ENCODE results near the gene PTPRK.

Gene PTPRK

DNA sequence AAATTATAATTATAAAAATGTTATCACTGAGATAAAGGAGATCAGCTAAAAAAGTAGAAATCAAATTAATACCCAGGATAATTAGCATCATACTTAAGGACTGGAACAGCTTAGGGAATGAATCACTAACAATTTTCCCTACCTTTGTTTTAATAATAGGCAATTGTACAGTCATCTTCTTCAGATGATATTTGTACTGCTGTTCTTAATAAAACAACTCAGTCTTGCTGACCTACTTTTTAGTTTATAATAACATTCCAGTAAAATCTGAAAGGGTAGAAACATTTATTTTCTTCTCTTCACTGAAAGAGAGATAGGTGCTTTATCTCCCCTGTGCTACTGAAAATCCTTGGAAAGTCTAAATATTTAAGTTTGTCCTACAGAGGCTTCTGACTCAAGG, 348.3 kb downstream of the PTPRK start:
- FAIRE-seq: no peak
- TF ChIP-seq CTCF (IDR thresholded peaks at IDR 0.05; ENCODE audit: insufficient read depth, missing control alignments): no peak
- DNase-seq (ENCODE audit: insufficient read length, low spot score): no peak

GRCh38 chr6:128171182-128171581, 349.2 kb downstream of the PTPRK start:
- no peak for DNase-seq (ENCODE audit: insufficient read length, low spot score)
- TF ChIP-seq CTCF (IDR thresholded peaks at IDR 0.05; ENCODE audit: insufficient read depth, missing control alignments): no peak
- no peak for FAIRE-seq

DNA sequence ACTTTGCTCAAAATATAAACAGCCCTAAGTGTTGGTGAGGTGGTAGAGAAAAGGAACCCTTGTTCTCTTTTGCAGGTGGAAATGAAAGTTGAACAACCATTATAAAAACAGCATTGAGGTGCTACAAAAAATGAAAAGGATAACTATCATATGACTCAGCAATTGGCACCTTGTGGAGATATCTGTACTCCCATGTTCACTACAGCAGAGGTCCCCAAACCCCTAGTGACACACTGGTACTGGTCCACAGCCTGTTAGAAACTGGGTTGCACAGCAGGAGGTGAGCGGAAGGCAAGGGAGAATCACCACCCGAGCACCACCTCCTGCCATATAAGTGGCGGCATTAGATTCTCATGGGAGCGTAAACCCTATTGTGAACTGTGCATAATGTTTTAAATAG, 352.2 kb downstream of the PTPRK start:
- no peak for TF ChIP-seq CTCF (IDR thresholded peaks at IDR 0.05; ENCODE audit: insufficient read depth, missing control alignments)
- FAIRE-seq (no peak), DNase-seq (ENCODE audit: insufficient read length, low spot score) (no peak)

DNA sequence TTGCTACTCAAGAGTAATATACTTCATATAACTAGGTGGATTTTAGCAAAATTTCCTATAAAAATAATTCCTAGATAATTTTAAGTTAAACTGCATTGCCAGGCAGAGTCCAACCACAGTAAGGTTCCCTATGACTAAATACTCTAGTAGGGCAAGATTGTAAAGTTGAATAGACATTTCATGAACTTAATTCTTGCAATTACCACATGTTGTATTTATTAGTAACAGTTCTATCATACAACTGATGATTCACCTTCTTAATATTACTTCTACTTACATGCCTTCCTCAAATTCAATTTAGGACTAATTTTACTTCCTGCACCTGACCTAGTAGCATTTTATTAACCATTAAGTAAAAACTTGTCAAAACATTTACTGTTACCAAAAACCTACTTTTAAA, 352.8 kb downstream of the PTPRK start:
- no peak for TF ChIP-seq CTCF (IDR thresholded peaks at IDR 0.05; ENCODE audit: insufficient read depth, missing control alignments)
- FAIRE-seq (no peak), DNase-seq (ENCODE audit: insufficient read length, low spot score) (no peak)

DNA sequence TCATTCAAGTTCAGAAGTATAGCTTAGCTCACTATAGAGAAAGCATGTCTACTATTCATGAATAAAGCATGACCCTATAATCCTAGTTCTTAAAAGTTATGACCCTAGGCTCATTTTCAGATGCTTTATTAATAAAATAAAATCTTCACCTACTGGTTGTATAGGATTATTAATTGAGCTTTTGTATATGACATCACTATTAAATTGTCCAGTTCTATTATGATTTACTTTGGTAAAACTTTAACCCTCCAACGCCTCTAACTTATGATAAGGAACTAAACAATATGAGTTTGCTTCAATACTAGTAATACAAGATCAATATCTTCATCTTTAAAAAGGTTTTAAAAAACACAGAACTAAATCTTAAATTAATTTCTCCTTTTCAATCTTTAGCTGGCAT, 356.1 kb downstream of the PTPRK start:
- no peak for FAIRE-seq
- no peak for TF ChIP-seq CTCF (IDR thresholded peaks at IDR 0.05; ENCODE audit: insufficient read depth, missing control alignments)

DNA sequence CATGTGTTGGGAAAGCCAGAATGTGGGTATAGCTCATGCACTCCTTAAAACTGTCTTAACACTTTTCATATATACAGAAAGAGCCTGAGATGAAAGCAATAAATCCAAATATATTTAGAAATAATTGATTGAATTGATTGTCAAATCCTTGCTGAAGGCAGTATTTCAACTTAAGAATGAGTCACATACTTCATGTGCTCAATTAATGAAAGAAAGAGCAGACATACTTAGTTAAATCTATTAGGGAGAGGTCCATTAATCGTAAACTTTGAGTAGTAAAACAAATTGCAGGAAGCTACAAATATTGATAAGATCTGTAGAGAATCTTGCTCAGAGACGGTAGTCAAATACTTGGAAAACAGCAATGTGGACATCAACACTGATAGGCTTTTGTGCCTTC, 358.0 kb downstream of the PTPRK start:
- no peak for FAIRE-seq

More for the DNA sequence above, 356.1 kb downstream of the PTPRK start:
- DNase-seq (ENCODE audit: insufficient read length, low spot score): no peak

DNA sequence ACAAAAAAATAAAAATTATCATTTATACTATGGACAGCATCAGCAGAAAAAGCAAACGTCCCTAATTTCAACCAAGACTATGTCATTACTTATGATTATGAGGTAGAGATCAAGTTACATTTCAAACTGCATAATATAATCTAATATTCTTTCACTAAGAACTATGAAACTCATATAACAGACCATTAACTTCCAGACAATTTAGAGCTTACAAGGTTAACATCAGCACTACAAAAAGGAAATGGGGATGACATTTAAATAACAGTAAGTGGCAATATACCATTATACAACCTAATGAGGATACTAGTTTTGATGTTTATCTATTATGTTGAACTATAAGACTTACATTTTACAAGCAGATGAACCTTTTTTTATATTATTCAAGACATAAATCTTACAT, 358.6 kb downstream of the PTPRK start:
- FAIRE-seq: no peak
- DNase-seq (ENCODE audit: insufficient read length, low spot score): no peak
- TF ChIP-seq CTCF (IDR thresholded peaks at IDR 0.05; ENCODE audit: insufficient read depth, missing control alignments): no peak

More for the DNA sequence above, 358.0 kb downstream of the PTPRK start:
- TF ChIP-seq CTCF (IDR thresholded peaks at IDR 0.05; ENCODE audit: insufficient read depth, missing control alignments): no peak
- no peak for DNase-seq (ENCODE audit: insufficient read length, low spot score)
